Type B pancreatic cell (in vitro differentiated cells): ENCODE data around the gene POU6F2. TPM values are rescaled to one million over a fixed set of nuclear protein-coding genes. Genes with fewer than 3 reads are reported as not detected.

ENCODE experiments used
- DNase-seq: peaks from one replicate; pipeline ENCODE4 v3.0.0; 2021; ENCODE audit warnings: mixed read lengths; ENCODE audit not compliant: unreplicated experiment; ENCODE audit errors: extremely low spot score
- H3K27ac Mint-ChIP-seq: 2 replicates; pipeline ENCODE4 v1.8.0; 2021; ENCODE audit warnings: mild to moderate bottlenecking, mixed read lengths
- H3K27me3 Mint-ChIP-seq: 2 replicates; pipeline ENCODE4 v1.8.0; 2021; ENCODE audit warnings: mixed read lengths
- H3K36me3 Mint-ChIP-seq: 2 replicates; pipeline ENCODE4 v1.8.0; 2021; ENCODE audit warnings: mixed read lengths
- H3K4me1 Mint-ChIP-seq: one replicate; pipeline ENCODE4 v1.8.0; 2021; ENCODE audit warnings: mixed read lengths; ENCODE audit not compliant: unreplicated experiment
- H3K4me3 Mint-ChIP-seq: 2 replicates; pipeline ENCODE4 v1.8.0; 2021; ENCODE audit warnings: mild to moderate bottlenecking, mixed read lengths
- H3K9me3 Mint-ChIP-seq: 2 replicates; pipeline ENCODE4 v1.8.0; 2021; ENCODE audit warnings: mixed read lengths
- CTCF ChIP-seq: fragments of 200-600 bp; sonication (generic); conservative IDR thresholded peaks from 2 replicates; pipeline ENCODE4 v1.5.0; 2021; ENCODE audit warnings: antibody characterized with exemption, mild to moderate bottlenecking
- total RNA-seq: library from RNA; stranded (reverse); gene quantifications from 2 replicates; pipeline ENCODE4 v1.2.1, GENCODE V29; 2021; ENCODE audit warnings: low replicate concordance

The POU6F2 gene
- total RNA-seq, 1 donor from 2014 or later = 1.4 TPM

DNA sequence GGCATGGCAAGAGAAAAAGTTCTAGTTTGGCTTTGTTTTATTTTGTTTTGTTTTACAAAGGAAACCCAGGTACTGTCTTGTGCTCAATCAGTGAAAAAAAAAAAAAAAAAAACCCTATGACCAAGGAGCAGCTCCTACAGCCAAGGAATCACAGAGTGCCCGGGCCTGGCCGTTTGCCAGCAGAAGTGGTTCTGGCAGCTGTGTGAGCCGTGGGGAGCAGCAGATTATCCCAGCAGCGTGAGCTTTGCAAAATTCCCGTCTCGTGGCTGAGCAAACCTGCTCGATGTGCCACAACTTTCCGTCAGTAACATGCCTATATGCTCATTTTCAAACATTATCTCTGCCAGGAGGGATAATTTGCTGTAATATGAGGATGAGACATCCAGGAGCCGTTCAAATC lies 293.7 kb downstream of the POU6F2 start:
- Mint-ChIP-seq H3K27ac (no peak overlapping the region), H3K27me3 (peaks cover 15% of the 10 kb centered on the region), H3K4me1 (peaks cover 9% of the 10 kb centered on the region), H3K36me3 (no peaks in the 10 kb centered on the region), H3K9me3 (no peaks in the 10 kb centered on the region), H3K4me3 (no peak overlapping the region)
- TF ChIP-seq CTCF = no peak
- no peak for DNase-seq

DNA sequence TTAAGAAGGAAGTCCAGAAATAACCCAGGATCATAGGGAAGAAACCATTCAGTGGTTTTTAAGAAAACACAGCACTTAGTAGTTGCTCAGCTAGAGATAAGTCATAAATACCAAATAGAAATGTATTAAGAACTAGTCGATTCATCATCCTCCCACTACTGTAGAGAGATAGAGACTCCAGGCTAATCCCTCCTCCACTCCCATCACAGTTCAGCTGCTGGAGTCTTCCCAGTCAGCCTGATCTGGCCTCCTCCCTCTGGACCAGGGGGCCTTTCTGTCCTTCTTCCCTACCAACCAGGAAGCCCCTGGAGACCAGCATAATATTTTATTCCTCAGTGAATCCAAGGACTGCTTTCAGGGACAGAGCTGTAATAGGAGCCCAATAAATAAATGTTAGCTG lies 294.4 kb downstream of the POU6F2 start:
- peaks cover 9% of the 10 kb centered on the region for H3K4me1 Mint-ChIP-seq
- peaks cover 15% of the 10 kb centered on the region for H3K27me3 Mint-ChIP-seq
- H3K36me3 Mint-ChIP-seq = no peaks in the 10 kb centered on the region
- no peak for TF ChIP-seq CTCF
- DNase-seq = no peak
- no peak overlapping the region for H3K27ac Mint-ChIP-seq
- no peak overlapping the region for H3K4me3 Mint-ChIP-seq
- no peaks in the 10 kb centered on the region for H3K9me3 Mint-ChIP-seq

DNA sequence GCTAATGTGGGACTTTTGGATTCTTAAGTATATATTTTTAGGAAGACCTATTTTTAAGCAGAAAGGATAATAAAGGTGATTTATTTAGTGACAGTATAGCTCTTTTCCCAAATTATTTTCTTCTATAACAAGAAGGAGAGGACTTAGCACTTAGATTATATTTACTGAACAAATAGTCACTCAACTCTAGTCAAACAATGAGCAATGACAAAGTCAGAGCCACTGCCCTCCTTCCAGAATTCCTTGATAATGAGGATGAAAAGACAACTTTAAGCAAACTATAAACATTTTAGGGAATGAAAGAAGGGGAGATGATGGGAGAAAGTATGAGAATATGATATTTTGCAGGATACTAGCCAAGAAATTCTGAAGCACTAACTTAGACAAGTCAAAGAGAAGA lies 295.0 kb downstream of the POU6F2 start:
- no peak for TF ChIP-seq CTCF
- Mint-ChIP-seq H3K9me3 (no peaks in the 10 kb centered on the region), H3K4me3 (no peak overlapping the region), H3K27me3 (peaks cover 15% of the 10 kb centered on the region), H3K4me1 (peaks cover 9% of the 10 kb centered on the region), H3K27ac (no peak overlapping the region), H3K36me3 (no peaks in the 10 kb centered on the region)
- no peak for DNase-seq

DNA sequence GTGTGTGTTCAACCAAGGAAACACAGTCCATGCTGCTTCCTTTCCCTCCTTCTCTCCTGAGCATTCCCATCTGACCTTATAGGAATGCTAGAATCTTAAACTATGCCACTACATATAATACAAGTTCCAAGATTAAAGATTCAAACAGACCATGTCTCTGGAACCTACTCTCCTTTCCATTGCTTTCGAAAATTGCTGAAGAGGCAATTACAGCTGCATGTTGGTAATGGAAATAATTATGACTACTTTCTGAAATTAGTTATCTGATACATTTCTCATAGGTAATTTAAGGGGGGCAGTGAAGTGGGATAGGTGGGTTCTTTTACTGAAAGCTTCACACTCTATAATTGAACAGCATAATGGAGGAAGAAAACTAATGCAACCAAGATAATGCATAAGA lies 302.6 kb downstream of the POU6F2 start:
- Mint-ChIP-seq H3K27ac (no peak overlapping the region), H3K36me3 (no peaks in the 10 kb centered on the region), H3K4me1 (no peaks in the 10 kb centered on the region), H3K27me3 (peaks cover 51% of the 10 kb centered on the region), H3K9me3 (peaks cover 5% of the 10 kb centered on the region), H3K4me3 (no peak overlapping the region)
- TF ChIP-seq CTCF = no peak
- no peak for DNase-seq

DNA sequence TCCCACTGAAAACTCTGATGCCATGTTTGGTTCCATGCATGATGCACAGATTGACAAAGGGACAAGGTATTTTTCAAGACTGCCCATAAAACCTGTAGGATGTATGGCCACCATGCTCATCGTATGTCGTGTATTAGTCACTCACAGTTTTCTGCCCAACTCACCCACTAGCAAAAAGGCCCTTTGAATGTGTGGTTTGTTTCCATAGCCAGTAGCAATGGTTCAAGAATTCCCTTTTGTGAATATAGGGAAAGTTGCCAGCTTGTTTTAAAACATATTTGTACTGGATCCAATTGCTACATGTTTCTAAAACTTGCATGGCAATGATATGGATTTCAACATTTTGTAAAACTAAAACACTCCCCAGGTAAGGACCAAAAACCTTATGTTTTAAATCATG lies 307.5 kb downstream of the POU6F2 start:
- H3K27me3 Mint-ChIP-seq = peaks cover 68% of the 10 kb centered on the region
- H3K4me3 Mint-ChIP-seq = no peak overlapping the region
- peaks cover 5% of the 10 kb centered on the region for H3K9me3 Mint-ChIP-seq
- H3K27ac Mint-ChIP-seq = no peak overlapping the region
- no peaks in the 10 kb centered on the region for H3K36me3 Mint-ChIP-seq
- TF ChIP-seq CTCF = no peak
- DNase-seq = no peak
- no peaks in the 10 kb centered on the region for H3K4me1 Mint-ChIP-seq

- no peak for DNase-seq
- peaks cover 10% of the 10 kb centered on the region for H3K4me1 Mint-ChIP-seq
- H3K9me3 Mint-ChIP-seq = no peaks in the 10 kb centered on the region
- no peak overlapping the region for H3K4me3 Mint-ChIP-seq
- no peak for TF ChIP-seq CTCF
- no peaks in the 10 kb centered on the region for H3K36me3 Mint-ChIP-seq
- no peak overlapping the region for H3K27ac Mint-ChIP-seq
- peaks cover 57% of the 10 kb centered on the region for H3K27me3 Mint-ChIP-seq
Measured at GRCh38 chr7:39288303-39288702, 310.6 kb downstream of the POU6F2 start.
